IPS-20b (cell line): ENCODE measurements around the gene ZNF618.

Experiments
- H3K27ac ChIP-seq: one replicate; pipeline ENCODE4 v1.5.1; 2013; ENCODE audit warnings: low read length
- H3K27me3 ChIP-seq: 2 replicates; pipeline ENCODE4 v1.6.1; 2013; ENCODE audit warnings: mild to moderate bottlenecking, low read length, inconsistent platforms; ENCODE audit not compliant: insufficient read depth
- H3K36me3 ChIP-seq: 2 replicates; pipeline ENCODE4 v1.6.1; 2013; ENCODE audit warnings: low read depth, mild to moderate bottlenecking, inconsistent platforms, low read length, moderate library complexity; ENCODE audit not compliant: insufficient read depth
- H3K4me1 ChIP-seq: 2 replicates; pipeline ENCODE4 v1.6.1; 2013; ENCODE audit warnings: mild to moderate bottlenecking, control low read depth, inconsistent platforms, low read length, moderate library complexity; ENCODE audit not compliant: insufficient read depth
- H3K4me3 ChIP-seq: 2 replicates; pipeline ENCODE4 v1.5.1; 2013; ENCODE audit warnings: mild to moderate bottlenecking, low read length, inconsistent platforms
- H3K9ac ChIP-seq: 2 replicates; pipeline ENCODE4 v1.6.1; 2013; ENCODE audit warnings: low read depth, mild to moderate bottlenecking, inconsistent platforms, low read length, moderate library complexity
- H3K9me3 ChIP-seq: 2 replicates; pipeline ENCODE4 v1.6.1; 2013; ENCODE audit warnings: mild to moderate bottlenecking, low read depth, low read length, inconsistent platforms; ENCODE audit not compliant: insufficient read depth

Gene ZNF618

GRCh38 chr9:113898596-113898995, 22.5 kb downstream of the ZNF618 start:
- Histone ChIP-seq H3K4me3 (no peak overlapping the region), H3K27ac (no peak overlapping the region), H3K9ac (no peak overlapping the region), H3K9me3 (no peaks in the 10 kb centered on the region), H3K36me3 (no peaks in the 10 kb centered on the region), H3K4me1 (no peaks in the 10 kb centered on the region), H3K27me3 (no peaks in the 10 kb centered on the region)

- Histone ChIP-seq H3K4me1 (no peaks in the 10 kb centered on the region), H3K9ac (no peak overlapping the region), H3K36me3 (no peaks in the 10 kb centered on the region), H3K9me3 (no peaks in the 10 kb centered on the region), H3K27ac (no peak overlapping the region), H3K27me3 (no peaks in the 10 kb centered on the region), H3K4me3 (no peak overlapping the region)
Measured at GRCh38 chr9:113899205-113899604, 23.1 kb downstream of the ZNF618 start.

GRCh38 chr9:113901221-113901688, 25.1 kb downstream of the ZNF618 start:
- Histone ChIP-seq H3K9me3 (no peaks in the 10 kb centered on the region), H3K4me1 (no peaks in the 10 kb centered on the region), H3K27ac (no peak overlapping the region), H3K4me3 (no peak overlapping the region), H3K9ac (no peak overlapping the region), H3K36me3 (no peaks in the 10 kb centered on the region), H3K27me3 (no peaks in the 10 kb centered on the region)

- peaks cover 7% of the 10 kb centered on the region; the same call in 1 of the 2 replicates for H3K4me1 ChIP-seq
- H3K36me3 ChIP-seq = no peaks in the 10 kb centered on the region
- H3K9me3 ChIP-seq = no peaks in the 10 kb centered on the region
- H3K27ac ChIP-seq = no peak overlapping the region
- H3K9ac ChIP-seq = no peak overlapping the region
- H3K4me3 ChIP-seq = no peak overlapping the region
- H3K27me3 ChIP-seq = no peaks in the 10 kb centered on the region
Measured at GRCh38 chr9:113903514-113904077, 27.5 kb downstream of the ZNF618 start.

GRCh38 chr9:113906411-113907110, 30.5 kb downstream of the ZNF618 start:
- peaks cover 9% of the 10 kb centered on the region; the same call in 1 of the 2 replicates for H3K4me1 ChIP-seq

GRCh38 chr9:113907282-113907681, 31.2 kb downstream of the ZNF618 start:
- Histone ChIP-seq H3K36me3 (no peaks in the 10 kb centered on the region), H3K27me3 (no peaks in the 10 kb centered on the region), H3K9ac (no peak overlapping the region), H3K9me3 (no peaks in the 10 kb centered on the region), H3K4me1 (peaks cover 16% of the 10 kb centered on the region; the same call in 1 of the 2 replicates), H3K27ac (no peak overlapping the region), H3K4me3 (no peak overlapping the region)

More at GRCh38 chr9:113906411-113907110, 30.5 kb downstream of the ZNF618 start:
- Histone ChIP-seq H3K9ac (no peak overlapping the region), H3K9me3 (no peaks in the 10 kb centered on the region), H3K27ac (no peak overlapping the region), H3K4me3 (no peak overlapping the region), H3K36me3 (no peaks in the 10 kb centered on the region), H3K27me3 (no peaks in the 10 kb centered on the region)

- H3K27ac ChIP-seq = no peak overlapping the region
- H3K9me3 ChIP-seq = no peaks in the 10 kb centered on the region
Measured at GRCh38 chr9:113909421-113909820, 33.3 kb downstream of the ZNF618 start.

GRCh38 chr9:113910036-113910639, 34.0 kb downstream of the ZNF618 start:
- peaks cover 17% of the 10 kb centered on the region; the same call in 1 of the 2 replicates for H3K4me1 ChIP-seq
- no peak overlapping the region for H3K9ac ChIP-seq
- H3K9me3 ChIP-seq = no peaks in the 10 kb centered on the region
- no peaks in the 10 kb centered on the region for H3K27me3 ChIP-seq
- no peak overlapping the region for H3K4me3 ChIP-seq
- no peak overlapping the region for H3K27ac ChIP-seq
- H3K36me3 ChIP-seq = no peaks in the 10 kb centered on the region

More at GRCh38 chr9:113909421-113909820, 33.3 kb downstream of the ZNF618 start:
- Histone ChIP-seq H3K4me3 (no peak overlapping the region), H3K36me3 (no peaks in the 10 kb centered on the region), H3K27me3 (no peaks in the 10 kb centered on the region), H3K9ac (no peak overlapping the region), H3K4me1 (peaks cover 17% of the 10 kb centered on the region; the same call in 1 of the 2 replicates)

- H3K9ac ChIP-seq = no peak overlapping the region
- H3K36me3 ChIP-seq = no peaks in the 10 kb centered on the region
- H3K27me3 ChIP-seq = no peaks in the 10 kb centered on the region
- H3K9me3 ChIP-seq = no peaks in the 10 kb centered on the region
- no peak overlapping the region for H3K27ac ChIP-seq
- H3K4me1 ChIP-seq = peaks cover 17% of the 10 kb centered on the region; the same call in 1 of the 2 replicates
- H3K4me3 ChIP-seq = no peak overlapping the region
Measured at GRCh38 chr9:113911850-113912557, 35.9 kb downstream of the ZNF618 start.

- no peak overlapping the region for H3K4me3 ChIP-seq
- no peak overlapping the region for H3K9ac ChIP-seq
- H3K36me3 ChIP-seq = no peaks in the 10 kb centered on the region
- H3K27me3 ChIP-seq = no peaks in the 10 kb centered on the region
- H3K9me3 ChIP-seq = no peaks in the 10 kb centered on the region
- H3K4me1 ChIP-seq = peaks cover 13% of the 10 kb centered on the region; the same call in 1 of the 2 replicates
- no peak overlapping the region for H3K27ac ChIP-seq
Measured at GRCh38 chr9:113912816-113913215, 36.7 kb downstream of the ZNF618 start.

GRCh38 chr9:113913426-113914195, 37.5 kb downstream of the ZNF618 start:
- H3K27me3 ChIP-seq = no peaks in the 10 kb centered on the region
- no peaks in the 10 kb centered on the region for H3K9me3 ChIP-seq
- no peak overlapping the region for H3K27ac ChIP-seq
- no peaks in the 10 kb centered on the region for H3K36me3 ChIP-seq
- H3K4me1 ChIP-seq = peaks cover 10% of the 10 kb centered on the region; the same call in 1 of the 2 replicates
- H3K4me3 ChIP-seq = no peak overlapping the region
- no peak overlapping the region for H3K9ac ChIP-seq
